Cardiac septum (tissue), 1 donor: ENCODE measurements around the gene MED14. TPM values are rescaled to one million over a fixed set of nuclear protein-coding genes. Genes with fewer than 3 reads are reported as not detected.

Source experiments
- DNase-seq: peaks from one replicate; pipeline ENCODE4 v3.0.0-alpha.2; 2020; ENCODE audit warnings: low spot score
- intact Hi-C: fragments of 100-400 bp; cut with DNase I; formaldehyde crosslinking; loops from one replicate; pipeline ENCODE4 v1.14.0; 2022
- total RNA-seq: library from RNA; stranded (reverse); fragmentation: NEBNext Ultra II Directional; extraction: Animal tissue kit (Norgen Biotek cat#: 25700); gene quantifications from one replicate; pipeline ENCODE4 v1.2.1, GENCODE V29; 2021
- donor health status: DM: no; HTN: no; CAD: no.

MED14 gene
- total RNA-seq, 1 donor from 2014 or later = 38.3 TPM

DNA sequence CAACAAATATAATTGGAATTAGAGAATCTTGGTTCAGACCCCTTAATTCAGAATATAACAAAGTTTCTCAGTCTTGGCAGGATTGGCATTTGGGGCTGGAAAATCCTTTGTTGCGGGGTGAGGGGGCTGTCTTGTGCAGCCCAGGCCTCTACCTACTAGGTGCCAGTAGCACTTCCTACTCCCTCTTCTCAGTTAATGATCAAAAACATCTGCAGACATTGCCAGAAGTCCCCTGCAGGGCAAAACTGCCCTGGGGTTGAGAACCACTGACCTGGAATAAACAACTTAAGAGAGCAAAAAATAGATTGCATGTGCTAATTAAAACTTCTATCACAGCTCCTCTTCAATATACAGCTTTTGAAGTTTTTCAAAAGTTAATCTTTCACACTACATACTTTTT, 51.2 kb downstream of the MED14 start:
- no peak for DNase-seq
- intact Hi-C loops = no loop called here

DNA sequence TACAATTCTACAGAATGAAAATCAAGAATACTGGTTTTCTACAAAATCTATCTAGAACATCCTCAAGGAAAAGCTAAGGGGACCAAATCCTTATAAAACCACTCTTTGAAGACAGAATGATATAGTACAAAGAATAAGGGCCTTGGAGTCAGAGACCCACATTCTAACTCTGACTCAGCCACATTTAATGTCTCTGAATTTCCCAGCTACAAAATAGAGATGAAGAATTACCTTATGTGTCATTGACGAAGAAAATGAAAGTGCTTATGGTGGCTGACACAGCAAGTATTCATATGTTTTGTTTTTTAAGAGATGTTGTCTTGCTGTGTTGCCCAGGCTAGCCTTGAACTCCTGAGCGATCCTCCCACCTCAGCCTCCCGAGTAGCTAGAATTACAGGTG, 52.1 kb downstream of the MED14 start:
- DNase-seq = no peak
- intact Hi-C loops = no loop called here

DNA sequence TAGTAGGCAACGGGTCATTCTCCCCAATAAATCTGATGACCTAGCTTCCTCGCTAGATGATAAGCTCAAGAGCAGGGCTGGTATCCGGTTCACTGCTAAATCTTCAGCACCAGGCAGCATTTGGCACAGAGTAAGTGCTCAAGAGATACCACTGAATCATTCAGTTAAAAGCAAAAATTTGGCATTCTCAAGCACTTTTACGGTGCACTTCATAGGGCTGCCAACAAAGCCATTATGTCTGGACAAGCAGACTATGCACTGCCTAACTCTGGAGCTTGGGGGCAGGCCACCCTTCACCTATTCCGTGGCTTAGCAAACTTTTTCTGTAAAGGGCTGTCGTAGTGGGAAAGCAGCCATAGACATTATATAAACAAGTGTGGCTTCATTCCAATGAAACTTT, 64.2 kb downstream of the MED14 start:
- no peak for DNase-seq
- intact Hi-C loops = no loop called here

DNA sequence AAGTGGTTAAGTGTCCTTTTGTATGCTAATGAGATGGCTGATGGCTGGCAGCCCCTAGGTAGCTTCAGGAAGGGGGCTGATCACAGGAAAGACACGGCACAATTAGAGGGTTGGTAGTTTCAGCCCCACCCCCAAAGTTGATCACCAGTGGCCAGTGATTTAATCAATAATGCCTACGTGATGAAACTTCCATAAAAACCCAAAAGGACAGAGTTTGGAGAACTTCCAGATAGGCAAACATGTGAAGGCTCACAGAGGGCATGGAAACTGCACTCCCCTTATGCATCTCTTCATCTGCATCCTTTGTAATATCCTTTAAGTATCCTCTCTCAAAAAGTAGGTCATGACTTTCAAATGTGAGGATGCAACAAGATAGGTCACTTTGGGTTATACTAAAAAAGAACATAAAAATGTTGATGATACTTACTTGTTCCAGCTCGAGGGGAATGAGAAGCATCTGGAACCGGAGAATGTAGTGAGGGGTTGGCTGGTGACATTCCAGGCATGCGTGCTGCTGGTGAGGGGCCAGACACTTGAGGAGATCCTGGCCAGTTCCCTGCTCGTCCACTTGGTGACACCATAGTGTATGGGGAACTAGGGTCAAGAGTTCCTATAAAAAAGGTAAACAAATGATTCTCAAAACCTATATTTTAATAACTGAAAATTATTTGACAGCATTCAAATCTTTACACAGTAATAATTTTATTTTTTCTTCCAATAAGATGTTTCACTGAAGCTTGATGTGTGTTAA, 71.3 kb downstream of the MED14 start:
- intact Hi-C loops = no loop called here
- no peak for DNase-seq

DNA sequence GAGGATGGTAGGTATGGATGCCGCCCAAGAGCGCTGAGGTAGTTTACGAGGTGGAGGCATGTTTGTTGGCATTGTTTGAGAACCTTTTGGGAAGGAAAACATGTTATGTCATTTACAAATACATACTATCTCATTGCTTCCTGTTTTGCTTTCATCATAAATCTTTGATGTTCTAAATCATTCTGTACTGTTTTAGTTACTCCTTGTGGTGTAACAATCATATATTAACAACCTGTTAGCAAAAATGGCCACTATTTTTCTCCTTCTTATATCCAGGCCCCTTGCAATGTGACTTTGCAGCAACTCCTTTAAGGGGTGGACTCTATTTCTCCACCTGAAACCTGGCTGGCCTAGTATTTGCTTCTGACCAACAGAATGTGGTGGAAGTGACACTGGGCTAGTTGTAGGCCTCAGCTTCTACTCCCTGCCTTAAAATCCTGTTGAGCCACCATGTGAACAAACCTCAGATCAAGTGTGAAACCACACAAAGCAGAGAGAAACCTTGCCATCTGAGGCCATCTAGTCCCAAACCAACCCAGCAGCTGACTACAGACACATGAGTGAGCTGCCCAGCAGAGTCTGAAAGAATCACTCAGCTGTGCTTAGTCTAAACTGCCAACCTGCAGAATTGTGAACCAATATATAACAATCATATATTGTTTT, 72.1 kb downstream of the MED14 start:
- DNase-seq = no peak

GRCh38 chrX:40661489-40661888, 73.9 kb downstream of the MED14 start:
- intact Hi-C loops = no loop called here

More for the DNA sequence above, 72.1 kb downstream of the MED14 start:
- intact Hi-C loops = no loop called here

GRCh38 chrX:40660381-40660780, 75.0 kb downstream of the MED14 start:
- no peak for DNase-seq
- intact Hi-C loops = no loop called here

More at GRCh38 chrX:40661489-40661888, 73.9 kb downstream of the MED14 start:
- DNase-seq = no peak

DNA sequence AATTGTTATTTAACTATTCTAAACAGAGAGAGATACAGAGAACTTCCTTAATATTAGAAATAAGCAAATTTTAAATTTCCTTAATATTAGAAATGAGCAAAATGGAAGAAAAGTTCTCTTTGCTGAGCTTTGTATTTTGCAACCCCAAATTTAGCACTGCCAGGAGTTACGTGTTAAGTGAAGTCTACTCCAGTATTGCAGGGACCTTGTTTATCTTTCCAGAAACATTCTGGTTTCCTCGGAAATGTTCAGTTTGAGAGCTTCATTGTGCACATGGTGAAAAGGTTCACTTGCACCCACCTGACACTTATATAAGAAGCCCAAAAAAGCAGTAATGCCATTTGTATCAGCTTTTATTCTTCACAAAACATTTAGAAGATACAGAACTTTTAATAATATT, 81.8 kb downstream of the MED14 start:
- no peak for DNase-seq
- intact Hi-C loops = loop anchor here (5.0 kb wide), 1 partner anchor 464 kb away; no protein-coding TSS in a partner anchor

DNA sequence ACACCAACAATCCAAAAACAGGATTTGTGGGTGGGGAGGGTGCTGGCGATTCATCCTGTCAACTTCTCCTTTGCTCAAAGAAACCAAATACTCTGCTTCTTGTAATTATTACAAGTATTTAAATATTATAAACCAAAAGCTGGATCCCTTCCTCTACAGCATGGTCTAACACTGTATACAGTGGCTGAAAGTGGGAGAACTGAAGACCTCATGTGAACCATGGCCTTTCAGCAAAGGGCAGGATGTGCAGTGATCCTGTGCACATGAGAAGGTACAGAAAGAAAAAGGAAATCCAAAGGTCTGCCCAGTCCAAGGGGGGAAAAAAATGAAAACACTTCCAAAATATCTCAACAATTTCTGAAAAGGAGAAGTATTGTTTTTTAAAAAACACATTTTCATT, 82.7 kb downstream of the MED14 start:
- intact Hi-C loops = loop anchor here (5.0 kb wide), 1 partner anchor 465 kb away; no protein-coding TSS in a partner anchor
- no peak for DNase-seq

DNA sequence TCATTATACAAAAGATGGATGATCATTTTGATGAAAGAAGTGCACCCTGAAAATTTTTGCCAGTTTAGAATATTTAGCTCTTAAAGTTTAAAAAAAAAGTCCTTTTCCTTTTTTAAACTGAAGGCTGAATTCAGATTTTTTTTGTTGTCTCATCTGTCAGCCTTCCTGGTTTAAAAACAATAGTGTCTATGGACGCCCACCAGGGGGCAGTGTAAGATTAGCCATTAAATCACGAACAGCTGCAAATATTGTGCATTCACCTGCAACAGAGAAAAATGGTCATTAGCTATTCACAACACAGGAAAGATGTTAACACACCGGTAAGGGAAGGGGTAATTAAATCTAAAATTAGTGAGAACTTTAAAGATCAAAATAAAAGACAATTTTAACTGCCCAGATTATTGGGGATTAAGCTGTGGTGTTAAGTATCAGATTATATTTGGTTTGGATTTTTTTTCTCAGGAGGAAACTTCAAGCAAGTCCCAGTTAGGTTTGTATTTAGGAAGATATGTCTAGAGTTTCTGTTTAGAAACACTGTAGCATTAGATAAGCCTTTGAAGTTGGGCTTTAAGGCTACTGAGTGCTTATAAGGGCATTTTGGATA, 83.6 kb downstream of the MED14 start:
- no peak for DNase-seq
- intact Hi-C loops = loop anchor here (2.0 to 5.0 kb wide), 2 partner anchors 143 to 466 kb away; no protein-coding TSS in a partner anchor

GRCh38 chrX:40647307-40648197, 87.8 kb downstream of the MED14 start, which contains the start of gene CXorf38:
CXorf38 (minus strand) TSS chrX:40647561; CDS start chrX:40647520, 41 bp downstream.
- intact Hi-C loops = loop anchor here (2.0 to 10.0 kb wide), 4 partner anchors 90 to 607 kb away; partner anchors contain the start of genes MED14 and USP9X
- DNase-seq = peak; percentile 96

DNA sequence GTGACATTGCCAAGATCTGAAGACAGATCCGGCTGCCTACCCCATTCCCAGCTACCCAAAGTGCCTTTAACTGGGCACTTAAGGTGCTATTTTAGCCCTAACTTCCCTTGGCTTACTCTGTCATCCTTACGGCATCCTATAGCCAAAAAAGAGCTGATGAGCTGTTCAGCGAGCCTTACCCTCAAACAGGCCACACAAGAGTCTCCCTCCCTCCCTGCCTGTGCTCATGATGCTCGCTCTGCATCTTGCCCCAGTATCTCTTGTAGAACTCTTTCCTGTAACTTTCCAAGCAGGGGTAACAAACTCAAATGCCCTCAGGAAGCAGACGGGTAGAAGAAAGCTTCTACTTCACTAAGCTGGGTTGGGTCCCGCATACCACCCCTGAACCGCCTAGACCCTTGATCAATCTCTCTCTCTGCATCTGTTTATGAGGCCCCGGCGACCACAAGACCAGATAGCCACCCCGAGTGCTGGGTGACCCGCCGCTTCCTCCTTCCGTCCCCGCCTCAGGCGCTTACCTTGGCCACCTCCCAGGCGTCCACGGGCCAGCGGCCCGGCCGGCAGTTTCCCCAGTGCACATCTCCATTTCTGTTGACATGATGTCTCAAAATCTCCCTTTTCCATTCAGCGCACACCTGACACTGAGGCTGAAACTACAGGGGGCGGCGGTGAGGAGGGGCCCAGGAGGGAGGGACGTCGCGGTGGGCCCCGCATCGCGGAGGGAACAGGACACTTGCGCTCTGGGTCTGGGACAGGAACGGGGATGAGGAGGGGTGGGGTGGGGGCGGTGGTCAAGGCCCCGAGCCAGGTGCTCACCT, 88.6 kb downstream of the MED14 start:
- DNase-seq = peak; percentile 81
- intact Hi-C loops = loop anchor here (2.0 to 10.0 kb wide), 4 partner anchors 91 to 608 kb away; partner anchors contain the start of genes MED14 and USP9X

GRCh38 chrX:40644821-40645358, 90.5 kb downstream of the MED14 start:
- DNase-seq = no peak
- intact Hi-C loops = loop anchor here (5.0 to 10.0 kb wide), 3 partner anchors 92 to 610 kb away; partner anchors contain the start of gene MED14

DNA sequence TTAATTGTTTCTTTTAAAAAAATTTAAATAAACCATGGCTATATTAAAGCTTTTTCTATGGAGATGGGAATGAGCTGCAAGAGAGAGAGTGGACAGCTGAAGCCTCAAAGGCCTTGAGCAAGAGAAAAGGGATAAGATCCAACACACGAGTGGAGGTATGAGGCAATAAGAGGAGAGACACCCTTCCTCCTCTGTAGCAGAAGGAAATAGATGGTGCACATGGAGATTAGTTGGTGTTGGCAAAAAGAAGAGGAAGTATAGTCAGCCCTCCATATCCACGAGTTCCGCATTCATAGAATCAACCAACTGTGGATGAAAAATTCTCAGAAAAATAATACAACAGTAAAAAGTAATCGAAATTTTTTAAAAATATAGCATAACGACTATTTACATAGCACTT, 91.2 kb downstream of the MED14 start:
- no peak for DNase-seq
- intact Hi-C loops = loop anchor here (10.0 kb wide), 2 partner anchors 99 to 611 kb away; no protein-coding TSS in a partner anchor

GRCh38 chrX:40637687-40638086, 97.7 kb downstream of the MED14 start:
- DNase-seq = no peak
- intact Hi-C loops = no loop called here

- DNase-seq = no peak
- intact Hi-C loops = no loop called here
Observed at GRCh38 chrX:40632199-40632598, 103.1 kb downstream of the MED14 start.

DNA sequence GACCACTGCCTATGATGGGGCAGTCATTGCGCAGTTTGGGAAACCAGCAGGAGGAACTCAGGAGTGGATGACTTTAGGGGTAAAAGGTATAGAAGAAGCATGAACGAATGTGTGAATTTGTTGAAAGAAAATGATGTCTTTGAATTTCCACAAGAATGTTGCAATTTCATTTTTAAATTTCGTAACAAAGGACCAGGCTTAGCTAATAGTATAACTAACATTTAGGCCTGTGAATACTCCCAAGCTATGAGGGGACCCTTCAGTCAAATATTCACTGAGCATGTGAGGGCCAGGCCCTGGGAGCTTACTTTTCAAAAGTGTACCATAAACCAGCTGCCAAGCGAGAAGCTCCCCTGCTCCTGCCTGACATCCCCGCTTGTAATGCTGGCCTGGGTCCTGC, 106.8 kb downstream of the MED14 start:
- intact Hi-C loops = no loop called here
- no peak for DNase-seq

GRCh38 chrX:40625294-40625693, 110.0 kb downstream of the MED14 start:
- intact Hi-C loops = no loop called here
- no peak for DNase-seq
